Measurements from ENCODE around the gene AUTS2.

AUTS2 gene

GRCh38 chr7:69598081-69598486 lies at the start of gene AUTS2:
TSS of gene AUTS2 (plus strand) at chr7:69598475. CDS start at chr7:69599654, 1,179 bp downstream.
- no peak for TF ChIP-seq CTCF (IDR thresholded peaks at IDR 0.05; ENCODE audit: low read depth, low read length, missing control alignments)
- peak within 1 kb of the TSS; percentile 53 for H3K4me3 ChIP-seq (replicated peaks; ENCODE audit: low read depth, low read length)
- peak; percentile 3 for DNase-seq (ENCODE audit: extremely low read depth, low read depth)

DNA sequence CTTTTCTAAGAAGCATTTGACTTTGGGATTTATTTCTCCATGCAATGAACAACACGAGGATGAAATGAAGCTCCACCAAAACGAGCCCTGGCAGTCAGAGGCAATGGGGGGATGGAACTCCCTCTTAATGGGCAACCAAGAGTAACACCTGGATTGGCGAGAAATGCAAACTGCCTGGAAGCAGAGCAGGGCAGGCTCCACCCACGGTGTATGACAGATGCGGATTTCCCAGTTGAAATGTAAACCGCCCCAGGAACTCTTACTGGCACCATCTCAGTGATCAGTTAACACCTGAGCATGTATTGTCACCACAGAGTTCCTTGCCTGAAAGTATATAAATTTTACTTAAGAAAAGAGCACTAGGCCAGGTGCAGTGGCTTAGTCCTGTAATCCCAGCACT lies 47.3 kb upstream of the AUTS2 start:
- no peak overlapping the region for H3K4me3 ChIP-seq (replicated peaks; ENCODE audit: low read depth, low read length)
- no peak for TF ChIP-seq CTCF (IDR thresholded peaks at IDR 0.05; ENCODE audit: low read depth, low read length, missing control alignments)
- DNase-seq (ENCODE audit: extremely low read depth, low read depth) = no peak

- DNase-seq (ENCODE audit: extremely low read depth, low read depth) = no peak
- TF ChIP-seq CTCF (IDR thresholded peaks at IDR 0.05; ENCODE audit: low read depth, low read length, missing control alignments) = no peak
- H3K4me3 ChIP-seq (replicated peaks; ENCODE audit: low read depth, low read length) = no peak overlapping the region
Observed at GRCh38 chr7:69553190-69553589, 45.1 kb upstream of the AUTS2 start.

DNA sequence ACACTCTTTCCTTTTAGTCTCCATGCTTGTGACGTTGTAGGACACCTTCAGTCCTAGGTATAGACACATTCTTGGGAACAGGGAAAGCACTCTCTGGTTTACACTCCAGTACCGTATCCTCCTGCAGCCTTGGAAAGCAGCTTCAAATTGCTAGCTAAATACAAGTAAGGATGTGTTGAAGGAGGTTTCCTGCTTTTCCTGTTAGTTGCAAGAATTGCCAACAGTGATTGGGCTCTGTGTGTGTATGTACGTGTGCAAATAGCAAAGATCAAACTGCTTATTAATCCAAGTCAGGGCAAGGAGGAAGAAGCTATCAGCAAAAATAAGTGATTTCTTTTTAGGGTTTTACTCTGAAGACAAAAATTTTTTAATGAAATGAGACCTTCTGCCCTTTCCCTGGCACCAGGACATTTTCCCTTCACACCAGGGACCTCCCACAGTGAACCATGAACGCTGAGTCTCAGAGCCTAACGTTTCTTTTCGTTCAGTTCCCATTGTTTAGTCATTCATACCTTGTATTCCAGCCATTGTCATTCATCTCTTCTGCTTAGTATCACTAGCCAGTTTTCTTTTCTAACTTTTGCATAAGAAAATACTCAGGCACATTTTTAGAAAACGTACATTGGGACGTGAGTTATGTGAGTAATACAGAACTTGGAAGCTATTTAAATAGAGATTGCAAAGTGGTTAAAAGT lies 36.9 kb upstream of the AUTS2 start:
- no peak for DNase-seq (ENCODE audit: extremely low read depth, low read depth)
- H3K4me3 ChIP-seq (replicated peaks; ENCODE audit: low read depth, low read length) = no peak overlapping the region
- no peak for TF ChIP-seq CTCF (IDR thresholded peaks at IDR 0.05; ENCODE audit: low read depth, low read length, missing control alignments)

DNA sequence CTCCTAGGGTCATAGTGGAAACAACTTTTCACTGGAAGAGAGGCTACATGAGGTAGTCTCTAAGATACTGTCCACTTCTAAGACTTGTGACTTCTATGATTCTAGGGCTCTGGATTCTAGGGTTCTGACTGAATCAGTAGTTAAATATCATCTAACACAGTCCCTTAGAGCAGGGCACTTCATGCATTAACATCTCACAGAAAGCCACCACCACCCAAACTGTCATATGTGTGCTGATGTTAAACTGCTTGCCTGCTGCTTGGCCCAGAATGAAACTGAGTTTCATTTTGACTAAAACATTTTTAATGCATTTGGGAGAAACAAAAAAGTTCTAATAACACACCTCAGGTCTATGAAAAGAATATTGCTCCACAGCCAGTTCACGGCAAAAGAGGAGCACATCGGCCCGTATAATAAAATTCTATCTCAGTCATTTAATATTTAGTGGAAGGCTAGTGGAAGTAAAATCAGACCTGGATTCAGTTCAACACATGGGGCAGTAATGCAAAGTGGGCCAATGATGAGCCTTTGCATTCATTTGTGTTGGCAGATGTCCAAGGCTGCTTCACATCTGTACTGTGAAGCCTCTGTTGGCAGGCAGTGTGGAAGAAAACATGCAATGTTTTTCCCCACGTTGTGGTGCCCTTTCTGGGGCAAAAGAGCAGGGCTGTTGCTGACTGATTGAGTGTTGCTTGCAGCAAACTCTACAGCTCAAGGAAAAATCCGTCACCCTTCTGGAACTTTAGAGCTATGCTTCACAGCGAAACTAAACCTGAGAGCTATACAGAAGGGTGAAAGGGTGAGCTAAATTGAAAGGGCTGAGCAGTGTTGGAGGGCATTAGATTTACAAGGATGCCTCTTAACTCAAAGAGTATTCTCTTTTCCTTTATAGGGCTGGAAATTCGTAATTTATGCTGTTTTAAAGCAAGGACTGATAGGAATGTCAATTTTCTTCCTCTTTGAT lies 33.5 kb upstream of the AUTS2 start:
- DNase-seq (ENCODE audit: extremely low read depth, low read depth) = peak; percentile 5
- no peak for TF ChIP-seq CTCF (IDR thresholded peaks at IDR 0.05; ENCODE audit: low read depth, low read length, missing control alignments)
- H3K4me3 ChIP-seq (replicated peaks; ENCODE audit: low read depth, low read length) = no peak overlapping the region

- DNase-seq (ENCODE audit: extremely low read depth, low read depth) = no peak
- H3K4me3 ChIP-seq (replicated peaks; ENCODE audit: low read depth, low read length) = no peak overlapping the region
- no peak for TF ChIP-seq CTCF (IDR thresholded peaks at IDR 0.05; ENCODE audit: low read depth, low read length, missing control alignments)
Observed at GRCh38 chr7:69567800-69568199, 30.5 kb upstream of the AUTS2 start.

All from HFF-Myc (cell line).